Upper lobe of left lung (tissue), 4 donors: Measurements from ENCODE around the gene ADH4.

Experiments used
- POLR2A ChIP-seq, 4 donors: fragments of 450-650 bp; IDR thresholded peaks; one replicate each; pipeline ENCODE4 v1.5.1; 2016 to 2017; ENCODE audit warnings: antibody characterized with exemption in 4 of 4, mild to moderate bottlenecking in 2 of 4
- POLR2AphosphoS5 ChIP-seq, 2 donors: sonication (generic); formaldehyde crosslinking; IDR thresholded peaks; one replicate each; pipeline ENCODE4 v1.5.1; 2017; ENCODE audit warnings: antibody characterized with exemption in 2 of 2

- TF ChIP-seq POLR2AphosphoS5 (IDR thresholded peaks at IDR 0.05), result no peak
- no peak for TF ChIP-seq POLR2A (IDR thresholded peaks at IDR 0.05)
These were observed 53.4 kb downstream of the ADH4 start for GRCh38 chr4:99090481-99091215.
